Measurements from ENCODE around the gene N4BP3.
"Not testable (repeated sequence)": the region's sequence is repeated elsewhere in the genome, so short reads cannot be mapped to it uniquely, and the experiment has no call there.

Gene N4BP3

DNA sequence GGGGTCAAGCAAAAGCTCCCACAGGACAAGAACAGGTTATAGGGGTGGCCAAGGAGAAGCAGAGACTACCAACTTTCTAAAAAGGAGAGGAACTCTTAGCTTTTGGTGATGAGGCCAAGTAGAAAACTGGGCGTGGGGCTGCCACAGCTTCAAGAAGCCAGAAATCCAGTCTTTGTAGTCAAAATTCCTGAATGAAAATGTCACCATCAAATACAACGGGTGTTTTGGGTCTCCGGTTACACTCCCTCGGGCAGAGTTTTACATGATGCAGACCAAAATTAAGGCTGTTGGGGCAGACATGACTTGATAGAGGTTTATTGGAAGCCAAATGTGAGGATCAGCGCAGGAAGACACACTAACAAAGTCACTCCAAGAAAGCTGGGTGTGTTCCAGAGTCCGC is 29.4 kb upstream of the N4BP3 start:
- Histone ChIP-seq H3K36me3 (ENCODE audit: low read length) (no peaks in the 10 kb centered on the region), H3F3A (ENCODE audit: insufficient read depth) (no peaks in the 10 kb centered on the region), H3K9me2 (replicated peaks; ENCODE audit: insufficient read depth, low read length) (no peaks in the 10 kb centered on the region), H3K9ac (ENCODE audit: low read length) (no peak overlapping the region), H3K4me2 (ENCODE audit: low read depth, low read length, poor library complexity, severe bottlenecking) (no peak overlapping the region), H4K20me1 (ENCODE audit: low read depth, low read length) (no peaks in the 10 kb centered on the region), H3K9me3 (ENCODE audit: insufficient read depth, low read length) (no peaks in the 10 kb centered on the region), H3K79me2 (ENCODE audit: insufficient read depth, low read length) (no peaks in the 10 kb centered on the region), H3K27me3 (ENCODE audit: low read length) (no peaks in the 10 kb centered on the region), H3K27ac (ENCODE audit: low read depth, low read length) (no peak overlapping the region), H2AFZ (ENCODE audit: low read depth, low read length, severe bottlenecking) (no peak overlapping the region), H3K4me3 (ENCODE audit: insufficient read depth, low read length, poor library complexity, severe bottlenecking) (no peak overlapping the region)
- no peak for TF ChIP-seq EZH2phosphoT487 (conservative IDR thresholded peaks at IDR 0.05; ENCODE audit: low read length)
- TF ChIP-seq CTCF (IDR thresholded peaks at IDR 0.05; ENCODE audit: insufficient read depth, low read length, poor library complexity, severe bottlenecking), result no peak

DNA sequence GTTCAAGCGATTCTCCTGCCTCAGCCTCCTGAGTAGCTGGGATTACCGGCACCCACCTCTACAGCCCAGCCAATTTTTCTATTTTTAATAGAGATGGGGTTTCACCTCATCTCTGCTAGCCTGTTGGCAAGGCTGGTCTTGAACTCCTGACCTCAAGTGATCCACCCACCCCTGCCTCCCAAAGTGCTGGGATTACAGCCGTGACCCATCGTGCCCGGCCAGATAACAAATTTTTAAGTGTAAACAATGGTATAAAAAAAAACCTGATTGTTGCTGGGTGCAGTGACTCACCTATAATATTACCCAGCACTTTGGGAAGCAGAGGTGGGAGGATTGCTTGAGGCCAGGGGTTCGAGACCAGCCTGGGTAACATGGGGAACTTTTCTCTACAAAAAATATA is 28.0 kb upstream of the N4BP3 start:
- Histone ChIP-seq H3K4me3 (ENCODE audit: insufficient read depth, low read length, poor library complexity, severe bottlenecking) (no peak overlapping the region), H4K20me1 (ENCODE audit: low read depth, low read length) (no peaks in the 10 kb centered on the region), H3K9ac (ENCODE audit: low read length) (no peak overlapping the region), H3K27me3 (ENCODE audit: low read length) (no peaks in the 10 kb centered on the region), H3F3A (ENCODE audit: insufficient read depth) (no peaks in the 10 kb centered on the region), H2AFZ (ENCODE audit: low read depth, low read length, severe bottlenecking) (no peak overlapping the region), H3K4me2 (ENCODE audit: low read depth, low read length, poor library complexity, severe bottlenecking) (no peak overlapping the region), H3K79me2 (ENCODE audit: insufficient read depth, low read length) (no peaks in the 10 kb centered on the region), H3K9me2 (replicated peaks; ENCODE audit: insufficient read depth, low read length) (no peaks in the 10 kb centered on the region), H3K27ac (ENCODE audit: low read depth, low read length) (no peak overlapping the region), H3K36me3 (ENCODE audit: low read length) (no peaks in the 10 kb centered on the region), H3K9me3 (ENCODE audit: insufficient read depth, low read length) (no peaks in the 10 kb centered on the region)
- TF ChIP-seq CTCF (IDR thresholded peaks at IDR 0.05; ENCODE audit: insufficient read depth, low read length, poor library complexity, severe bottlenecking), result no peak

GRCh38 chr5:178086266-178086665 is 27.1 kb upstream of the N4BP3 start:
- H3K9me3 ChIP-seq (ENCODE audit: insufficient read depth, low read length), result no peaks in the 10 kb centered on the region
- no peak overlapping the region for H3K27ac ChIP-seq (ENCODE audit: low read depth, low read length)
- no peaks in the 10 kb centered on the region for H3F3A ChIP-seq (ENCODE audit: insufficient read depth)
- H3K4me3 ChIP-seq (ENCODE audit: insufficient read depth, low read length, poor library complexity, severe bottlenecking), result no peak overlapping the region
- TF ChIP-seq CTCF (IDR thresholded peaks at IDR 0.05; ENCODE audit: insufficient read depth, low read length, poor library complexity, severe bottlenecking) (no peak), EZH2phosphoT487 (conservative IDR thresholded peaks at IDR 0.05; ENCODE audit: low read length) (no peak)
- no peak overlapping the region for H3K9ac ChIP-seq (ENCODE audit: low read length)
- H4K20me1 ChIP-seq (ENCODE audit: low read depth, low read length), result no peaks in the 10 kb centered on the region
- no peaks in the 10 kb centered on the region for H3K27me3 ChIP-seq (ENCODE audit: low read length)
- no peak overlapping the region for H2AFZ ChIP-seq (ENCODE audit: low read depth, low read length, severe bottlenecking)
- no peaks in the 10 kb centered on the region for H3K9me2 ChIP-seq (replicated peaks; ENCODE audit: insufficient read depth, low read length)
- no peaks in the 10 kb centered on the region for H3K79me2 ChIP-seq (ENCODE audit: insufficient read depth, low read length)
- H3K4me2 ChIP-seq (ENCODE audit: low read depth, low read length, poor library complexity, severe bottlenecking), result no peak overlapping the region
- no peaks in the 10 kb centered on the region for H3K36me3 ChIP-seq (ENCODE audit: low read length)

DNA sequence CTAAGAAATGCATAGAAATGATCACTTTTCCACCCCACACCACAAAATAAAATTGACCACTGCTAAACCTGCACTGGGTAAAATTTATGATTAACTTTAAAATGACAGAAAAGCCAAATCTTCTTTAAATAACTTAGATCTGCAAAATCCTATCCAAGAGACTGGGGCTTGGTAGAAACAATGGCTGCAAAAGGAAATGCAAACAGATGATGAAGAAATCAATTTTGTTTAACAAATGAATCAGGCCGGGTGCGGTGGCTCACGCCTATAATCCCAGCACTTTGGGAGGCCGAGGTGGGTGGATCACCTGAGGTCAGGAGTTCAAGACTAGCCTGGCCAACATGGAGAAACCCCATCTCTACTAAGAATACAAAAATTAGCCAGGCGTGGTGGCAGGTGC is 26.1 kb upstream of the N4BP3 start:
- not testable (repeated sequence) for H3F3A ChIP-seq (ENCODE audit: insufficient read depth); H3K79me2 ChIP-seq (ENCODE audit: insufficient read depth, low read length); H3K4me2 ChIP-seq (ENCODE audit: low read depth, low read length, poor library complexity, severe bottlenecking); H3K27me3 ChIP-seq (ENCODE audit: low read length); H2AFZ ChIP-seq (ENCODE audit: low read depth, low read length, severe bottlenecking); H3K36me3 ChIP-seq (ENCODE audit: low read length); H4K20me1 ChIP-seq (ENCODE audit: low read depth, low read length); H3K9me3 ChIP-seq (ENCODE audit: insufficient read depth, low read length); H3K27ac ChIP-seq (ENCODE audit: low read depth, low read length); H3K9me2 ChIP-seq (replicated peaks; ENCODE audit: insufficient read depth, low read length); H3K4me3 ChIP-seq (ENCODE audit: insufficient read depth, low read length, poor library complexity, severe bottlenecking); H3K9ac ChIP-seq (ENCODE audit: low read length)

Measured in SU-DHL-6 (cell line).